ENCODE data around the gene AAGAB.

AAGAB gene

DNA sequence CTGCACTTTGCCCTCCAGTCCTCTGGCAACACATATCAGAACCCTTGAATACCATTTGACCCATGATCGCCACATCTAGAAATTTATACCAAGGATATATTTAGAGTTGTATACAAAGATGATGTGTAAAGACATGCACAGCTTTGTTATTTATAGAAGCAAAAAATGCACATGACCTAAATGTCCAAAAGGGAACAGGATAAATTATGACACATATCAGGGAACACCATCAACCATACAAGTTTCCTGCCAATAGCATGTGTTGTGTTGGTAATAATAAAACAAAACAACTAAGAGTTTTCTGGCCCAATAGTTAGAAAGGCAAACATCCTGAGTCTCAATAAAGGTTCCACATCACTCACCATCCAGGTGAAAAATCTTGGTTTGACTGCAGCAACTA lies 51.5 kb downstream of the AAGAB start:
- H3K27me3 ChIP-seq = no peaks in the 10 kb centered on the region
- no peaks in the 10 kb centered on the region for H3K9me3 ChIP-seq
- TF ChIP-seq, protein P1, sequence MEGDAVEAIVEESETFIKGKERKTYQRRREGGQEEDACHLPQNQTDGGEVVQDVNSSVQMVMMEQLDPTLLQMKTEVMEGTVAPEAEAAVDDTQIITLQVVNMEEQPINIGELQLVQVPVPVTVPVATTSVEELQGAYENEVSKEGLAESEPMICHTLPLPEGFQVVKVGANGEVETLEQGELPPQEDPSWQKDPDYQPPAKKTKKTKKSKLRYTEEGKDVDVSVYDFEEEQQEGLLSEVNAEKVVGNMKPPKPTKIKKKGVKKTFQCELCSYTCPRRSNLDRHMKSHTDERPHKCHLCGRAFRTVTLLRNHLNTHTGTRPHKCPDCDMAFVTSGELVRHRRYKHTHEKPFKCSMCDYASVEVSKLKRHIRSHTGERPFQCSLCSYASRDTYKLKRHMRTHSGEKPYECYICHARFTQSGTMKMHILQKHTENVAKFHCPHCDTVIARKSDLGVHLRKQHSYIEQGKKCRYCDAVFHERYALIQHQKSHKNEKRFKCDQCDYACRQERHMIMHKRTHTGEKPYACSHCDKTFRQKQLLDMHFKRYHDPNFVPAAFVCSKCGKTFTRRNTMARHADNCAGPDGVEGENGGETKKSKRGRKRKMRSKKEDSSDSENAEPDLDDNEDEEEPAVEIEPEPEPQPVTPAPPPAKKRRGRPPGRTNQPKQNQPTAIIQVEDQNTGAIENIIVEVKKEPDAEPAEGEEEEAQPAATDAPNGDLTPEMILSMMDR (IDR thresholded peaks at IDR 0.05) = no peak
- no peak overlapping the region for H3K4me3 ChIP-seq (ENCODE audit: low read depth in 1 of 2, low read length in 1 of 2)
- no peak overlapping the region for H3K27ac ChIP-seq
- H3K4me1 ChIP-seq (ENCODE audit: control insufficient read depth in 1 of 2, insufficient read depth in 1 of 2, low read depth in 1 of 2, low read length in 1 of 2) = peaks cover 4 to 7% of the 10 kb centered on the region in 2 experiments
- H3K36me3 ChIP-seq = peaks cover 68% of the 10 kb centered on the region

DNA sequence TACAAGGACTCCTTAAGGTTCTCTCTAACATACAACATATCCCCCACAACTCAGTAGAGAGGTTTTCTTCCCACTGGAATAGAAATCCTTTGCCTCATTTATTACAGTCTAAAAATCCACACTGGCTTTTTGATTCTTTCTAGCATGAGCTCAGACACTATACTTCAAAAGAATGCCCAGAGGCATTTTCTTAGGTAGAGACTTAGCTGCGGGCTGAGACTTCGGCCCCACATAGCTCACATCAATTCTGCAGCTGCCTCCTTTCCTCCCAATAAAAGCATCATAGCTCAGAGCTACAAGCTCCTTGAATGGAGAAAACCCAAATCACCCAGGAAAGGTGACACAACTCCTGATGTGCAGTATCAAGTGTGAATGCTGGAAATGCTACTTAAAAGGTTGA lies 52.4 kb downstream of the AAGAB start:
- Histone ChIP-seq H3K27ac (no peak overlapping the region), H3K27me3 (no peaks in the 10 kb centered on the region), H3K4me1 (ENCODE audit: control insufficient read depth in 1 of 2, insufficient read depth in 1 of 2, low read depth in 1 of 2, low read length in 1 of 2) (peaks cover 4 to 7% of the 10 kb centered on the region in 2 experiments), H3K4me3 (ENCODE audit: low read depth in 1 of 2, low read length in 1 of 2) (no peak overlapping the region), H3K36me3 (peaks cover 64% of the 10 kb centered on the region), H3K9me3 (no peaks in the 10 kb centered on the region)
- TF ChIP-seq, protein P1 (IDR thresholded peaks at IDR 0.05) = no peak

DNA sequence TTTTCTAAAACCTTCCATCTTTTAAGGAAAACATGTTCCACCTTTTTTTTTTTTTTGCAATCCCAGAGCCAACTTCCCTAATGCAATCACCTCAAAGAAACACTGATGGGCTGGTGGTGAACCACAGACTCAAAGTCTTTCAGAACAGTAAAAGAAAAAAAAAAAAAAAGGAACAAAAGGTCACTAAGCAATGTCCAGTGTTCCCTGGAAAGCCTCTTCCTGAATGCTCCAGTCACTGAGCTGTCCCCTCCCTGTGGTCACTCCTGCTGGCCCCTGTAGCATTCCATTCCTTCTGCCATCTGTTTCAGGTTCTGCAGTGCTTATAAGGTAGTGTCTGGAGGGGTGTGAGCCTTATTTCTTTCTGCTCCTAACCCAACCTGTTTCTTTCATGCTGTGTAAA lies 53.3 kb downstream of the AAGAB start:
- peaks cover 58% of the 10 kb centered on the region for H3K36me3 ChIP-seq
- H3K4me3 ChIP-seq (ENCODE audit: low read depth in 1 of 2, low read length in 1 of 2) = no peak overlapping the region
- H3K9me3 ChIP-seq = no peaks in the 10 kb centered on the region
- peaks cover 4 to 7% of the 10 kb centered on the region in 2 experiments for H3K4me1 ChIP-seq (ENCODE audit: control insufficient read depth in 1 of 2, insufficient read depth in 1 of 2, low read depth in 1 of 2, low read length in 1 of 2)
- TF ChIP-seq, protein P1 (IDR thresholded peaks at IDR 0.05) = no peak
- H3K27me3 ChIP-seq = no peaks in the 10 kb centered on the region
- no peak overlapping the region for H3K27ac ChIP-seq

DNA sequence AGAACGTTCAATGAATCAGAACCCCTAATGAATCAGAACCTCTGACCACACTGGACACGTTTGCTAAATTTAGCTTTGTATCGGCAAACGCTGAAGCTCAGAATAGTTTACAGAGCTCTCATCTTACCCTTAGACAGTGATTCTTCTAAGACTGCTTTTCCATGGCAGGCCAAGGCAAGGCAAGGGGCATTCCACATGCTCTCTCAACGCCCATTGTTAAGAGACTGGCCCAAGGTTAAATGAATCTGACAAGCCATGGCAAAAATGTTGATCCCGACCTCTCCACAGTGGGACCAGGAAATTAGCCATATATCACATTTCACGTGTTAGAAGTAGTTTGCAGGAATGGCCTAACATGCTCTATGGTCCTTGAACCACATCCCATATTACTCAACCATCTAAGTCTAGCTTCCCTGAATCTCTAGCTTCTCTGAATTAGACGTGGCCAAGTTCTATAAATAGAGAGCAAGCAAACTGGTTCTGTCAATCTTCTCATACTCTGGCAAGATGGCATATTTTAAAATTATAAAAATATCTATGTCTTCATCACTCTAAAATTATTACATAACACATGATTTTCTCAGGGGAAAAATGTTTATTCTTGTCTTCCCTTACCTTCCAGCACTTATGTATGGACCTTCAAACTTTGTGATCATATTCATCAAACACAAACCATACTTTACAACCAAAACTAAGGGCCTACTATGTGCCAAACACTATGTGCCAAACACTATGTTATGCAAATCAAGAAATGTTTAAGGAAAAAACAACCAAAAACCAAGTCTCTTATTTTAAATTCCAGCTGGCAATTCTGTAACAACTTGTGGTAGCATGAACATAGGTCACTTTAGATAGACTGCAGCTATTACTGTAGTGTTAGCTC lies 54.3 kb downstream of the AAGAB start:
- no peak overlapping the region for H3K27ac ChIP-seq
- peaks cover 50% of the 10 kb centered on the region for H3K36me3 ChIP-seq
- no peaks in the 10 kb centered on the region for H3K27me3 ChIP-seq
- H3K9me3 ChIP-seq = no peaks in the 10 kb centered on the region
- TF ChIP-seq, protein P1 (IDR thresholded peaks at IDR 0.05) = no peak
- H3K4me1 ChIP-seq (ENCODE audit: control insufficient read depth in 1 of 2, insufficient read depth in 1 of 2, low read depth in 1 of 2, low read length in 1 of 2) = peaks cover 4 to 7% of the 10 kb centered on the region in 2 experiments
- H3K4me3 ChIP-seq (ENCODE audit: low read depth in 1 of 2, low read length in 1 of 2) = no peak overlapping the region

DNA sequence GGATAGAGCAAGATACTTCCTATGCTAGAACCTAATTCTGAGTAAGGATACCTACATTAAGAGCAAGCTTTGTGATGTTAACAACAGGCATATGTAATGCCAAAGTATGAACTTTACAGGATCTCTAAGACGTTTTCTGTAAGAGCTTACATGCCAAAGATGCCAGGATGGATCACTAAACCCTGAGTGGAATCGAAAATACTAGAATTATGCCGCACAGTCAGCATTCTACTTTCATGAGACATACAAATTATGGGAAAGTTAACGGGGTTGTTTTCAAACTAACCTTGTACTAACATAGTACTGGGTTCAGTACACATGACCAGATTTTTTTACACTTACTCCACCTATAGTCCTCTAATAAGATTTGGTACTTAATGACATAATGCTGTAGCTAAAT lies 55.1 kb downstream of the AAGAB start:
- Histone ChIP-seq H3K9me3 (no peaks in the 10 kb centered on the region), H3K4me1 (ENCODE audit: control insufficient read depth in 1 of 2, insufficient read depth in 1 of 2, low read depth in 1 of 2, low read length in 1 of 2) (peaks cover 4 to 7% of the 10 kb centered on the region in 2 experiments)

More for the DNA sequence above, 55.1 kb downstream of the AAGAB start:
- TF ChIP-seq, protein P1 (IDR thresholded peaks at IDR 0.05) = no peak
- Histone ChIP-seq H3K4me3 (ENCODE audit: low read depth in 1 of 2, low read length in 1 of 2) (no peak overlapping the region), H3K27ac (no peak overlapping the region), H3K36me3 (peaks cover 54% of the 10 kb centered on the region), H3K27me3 (no peaks in the 10 kb centered on the region)
